Neuronal stem cell (in vitro differentiated cells): Measurements from ENCODE around the gene ERICH6.

ENCODE experiments used
- DNase-seq: peaks from one replicate; pipeline ENCODE4 v3.0.0-alpha.2; 2013; ENCODE audit warnings: low spot score
- H2AFZ ChIP-seq: one replicate; pipeline ENCODE4 v1.6.1; 2013; ENCODE audit warnings: mild to moderate bottlenecking, low read length, inconsistent platforms
- H2AK5ac ChIP-seq: 2 replicates; pipeline ENCODE4 v1.6.1; 2013; ENCODE audit warnings: low read depth, mild to moderate bottlenecking, inconsistent platforms, low read length, moderate library complexity, mixed read lengths
- H2BK120ac ChIP-seq: 2 replicates; pipeline ENCODE4 v1.6.1; 2013; ENCODE audit warnings: low read depth, mild to moderate bottlenecking, inconsistent platforms, low read length, moderate library complexity, mixed read lengths
- H2BK12ac ChIP-seq: one replicate; pipeline ENCODE4 v1.6.1; 2013; ENCODE audit warnings: low read length, inconsistent platforms
- H2BK15ac ChIP-seq: 2 replicates; pipeline ENCODE4 v1.6.1; 2013; ENCODE audit warnings: mild to moderate bottlenecking, low read length, inconsistent platforms, mixed read lengths
- H2BK5ac ChIP-seq: one replicate; pipeline ENCODE4 v1.6.1; 2013; ENCODE audit warnings: inconsistent platforms, mild to moderate bottlenecking, low read length, moderate library complexity
- H3K14ac ChIP-seq: one replicate; pipeline ENCODE4 v1.6.1; 2013; ENCODE audit warnings: low read length, inconsistent platforms
- H3K18ac ChIP-seq: 2 replicates; pipeline ENCODE4 v1.6.1; 2013; ENCODE audit warnings: low read length, inconsistent platforms
- H3K23ac ChIP-seq: 2 replicates; pipeline ENCODE4 v1.6.1; 2013; ENCODE audit warnings: low read depth, mild to moderate bottlenecking, mixed read lengths, low read length, inconsistent platforms; ENCODE audit not compliant: poor library complexity
- H3K27ac ChIP-seq: replicated peaks from 3 replicates; pipeline ENCODE4 v1.5.1; 2013; ENCODE audit warnings: low read length, inconsistent platforms
- H3K27me3 ChIP-seq, 3 experiments: 2 replicates each; pipeline ENCODE4 v1.6.1; 2013; ENCODE audit warnings: low read length in 3 of 3, mild to moderate bottlenecking in 2 of 3, inconsistent platforms in 1 of 3, low read depth in 1 of 3, mixed read lengths in 1 of 3, moderate library complexity in 1 of 3; ENCODE audit not compliant: control insufficient read depth in 3 of 3, insufficient read depth in 3 of 3
- H3K36me3 ChIP-seq, 2 donors: replicated peaks in 1 of 2; 2 replicates each; pipeline ENCODE4 v1.6.1; 2013; ENCODE audit warnings: low read length in 2 of 2; ENCODE audit not compliant: control insufficient read depth in 2 of 2, insufficient read depth in 2 of 2
- H3K4ac ChIP-seq: 2 replicates; pipeline ENCODE4 v1.6.1; 2013; ENCODE audit warnings: inconsistent platforms, mild to moderate bottlenecking, low read length, moderate library complexity
- H3K4me1 ChIP-seq, 2 donors: 1 replicate in 1 of 2; 2 replicates in 1 of 2; pipeline ENCODE4 v1.6.1; 2013; ENCODE audit warnings: low read length in 2 of 2, low read depth in 1 of 2; ENCODE audit not compliant: control insufficient read depth in 2 of 2, insufficient read depth in 1 of 2
- H3K4me2 ChIP-seq: one replicate; pipeline ENCODE4 v1.6.1; 2013; ENCODE audit warnings: mild to moderate bottlenecking, low read length, inconsistent platforms; ENCODE audit not compliant: insufficient read depth, poor library complexity, severe bottlenecking
- H3K4me3 ChIP-seq, 2 donors: 2 replicates each; pipeline ENCODE4 v1.5.1; 2013; ENCODE audit warnings: low read length in 2 of 2, mild to moderate bottlenecking in 2 of 2, inconsistent platforms in 1 of 2, moderate library complexity in 1 of 2
- H3K79me1 ChIP-seq: one replicate; pipeline ENCODE4 v1.6.1; 2013; ENCODE audit warnings: low read depth, mild to moderate bottlenecking, inconsistent platforms, low read length, moderate library complexity
- H3K9ac ChIP-seq: one replicate; pipeline ENCODE4 v1.6.1; 2013; ENCODE audit warnings: mild to moderate bottlenecking, low read depth, low read length, inconsistent platforms; ENCODE audit not compliant: poor library complexity
- H3K9me3 ChIP-seq, 2 donors: replicated peaks in 1 of 2; 2 replicates each; pipeline versions ENCODE3 to v1.6.1; 2013; ENCODE audit warnings: low read length in 2 of 2, mild to moderate bottlenecking in 2 of 2, inconsistent platforms in 1 of 2, low read depth in 1 of 2, mixed read lengths in 1 of 2, moderate library complexity in 1 of 2; ENCODE audit not compliant: control insufficient read depth in 2 of 2, insufficient read depth in 1 of 2
- H4K8ac ChIP-seq: one replicate; pipeline ENCODE4 v1.6.1; 2013; ENCODE audit warnings: low read depth, mild to moderate bottlenecking, inconsistent platforms, low read length, moderate library complexity
- H4K91ac ChIP-seq: one replicate; pipeline ENCODE4 v1.6.1; 2013; ENCODE audit warnings: low read length, low read depth, mild to moderate bottlenecking, inconsistent platforms; ENCODE audit not compliant: poor library complexity
- WGBS, 2 donors: extraction: QIAGEN DNeasy Blood & Tissue Kit; methylation state at CpG; one replicate each; pipeline ENCODE4 v1.1.7; 2013; ENCODE audit warnings: missing lambda C conversion rate in 2 of 2, mixed read lengths in 1 of 2; ENCODE audit not compliant: insufficient read length in 2 of 2, insufficient replicate concordance in 1 of 2; ENCODE audit errors: extremely low coverage in 2 of 2; 5-methylcytosine and 5-hydroxymethylcytosine counted together

The ERICH6 gene

GRCh38 chr3:150610785-150611184 is 92.9 kb downstream of the ERICH6 start:
- H3K4me1 ChIP-seq, result peaks cover 4 to 8% of the 10 kb centered on the region in 2 donors
- H4K91ac ChIP-seq, result no peak overlapping the region
- no peak overlapping the region for H3K14ac ChIP-seq
- H3K23ac ChIP-seq, result no peak overlapping the region
- H3K4ac ChIP-seq, result no peak overlapping the region
- no peak overlapping the region for H2AK5ac ChIP-seq
- H2AFZ ChIP-seq, result no peak overlapping the region
- no CpG with 5 or more reads among the region's 1 CpG for WGBS, 2 donors
- H3K18ac ChIP-seq, result no peak overlapping the region
- H3K27me3 ChIP-seq, result no peaks in the 10 kb centered on the region
- no peak overlapping the region for H2BK15ac ChIP-seq
- H3K4me3 ChIP-seq, result no peak overlapping the region
- no peak overlapping the region for H2BK12ac ChIP-seq
- H2BK120ac ChIP-seq, result no peak overlapping the region
- H3K27ac ChIP-seq, result no peak overlapping the region
- H4K8ac ChIP-seq, result no peak overlapping the region
- no peak for DNase-seq
- H3K9ac ChIP-seq, result no peak overlapping the region
- H3K36me3 ChIP-seq, result peaks cover 6 to 60% of the 10 kb centered on the region in 2 donors
- no peak overlapping the region for H3K4me2 ChIP-seq
- H2BK5ac ChIP-seq, result no peak overlapping the region
- H3K9me3 ChIP-seq, result peaks cover 2 to 6% of the 10 kb centered on the region in 2 donors
- peaks cover 3% of the 10 kb centered on the region for H3K79me1 ChIP-seq

DNA sequence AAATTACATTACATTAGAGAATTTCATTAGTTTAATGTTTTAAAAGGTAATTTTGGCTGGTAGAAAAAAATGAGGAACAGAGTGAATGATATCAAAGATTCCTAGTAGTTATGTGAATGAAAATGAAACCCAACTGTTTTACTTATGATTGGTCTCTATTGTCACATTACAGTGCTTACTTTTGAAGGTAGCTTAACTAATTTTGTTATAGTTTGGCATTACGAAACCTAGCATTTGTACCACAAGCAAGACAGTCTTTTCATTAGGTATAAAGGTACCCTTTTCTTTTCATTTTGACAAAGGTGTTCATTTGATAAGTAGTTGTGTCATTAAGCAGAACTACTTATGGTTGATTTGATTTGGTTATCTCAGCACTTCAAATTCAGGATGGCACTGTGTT is 93.7 kb downstream of the ERICH6 start:
- no peak overlapping the region for H3K27ac ChIP-seq
- peaks cover 4 to 8% of the 10 kb centered on the region in 2 donors for H3K4me1 ChIP-seq
- H2BK12ac ChIP-seq, result no peak overlapping the region
- H3K36me3 ChIP-seq, result peaks cover 6 to 63% of the 10 kb centered on the region in 2 donors
- no peak overlapping the region for H2AK5ac ChIP-seq
- no peak overlapping the region for H3K9ac ChIP-seq
- peaks cover 3% of the 10 kb centered on the region for H3K79me1 ChIP-seq
- H3K18ac ChIP-seq, result no peak overlapping the region
- H2BK5ac ChIP-seq, result no peak overlapping the region
- H2BK120ac ChIP-seq, result no peak overlapping the region
- peaks cover 2 to 6% of the 10 kb centered on the region in 2 donors for H3K9me3 ChIP-seq
- WGBS, 2 donors, result no CpG with 5 or more reads among the region's 1 CpG
- H4K91ac ChIP-seq, result no peak overlapping the region
- no peaks in the 10 kb centered on the region for H3K27me3 ChIP-seq
- no peak overlapping the region for H2BK15ac ChIP-seq
- H2AFZ ChIP-seq, result no peak overlapping the region
- H3K4ac ChIP-seq, result no peak overlapping the region
- no peak overlapping the region for H3K4me2 ChIP-seq
- H3K14ac ChIP-seq, result no peak overlapping the region
- H3K23ac ChIP-seq, result no peak overlapping the region
- no peak overlapping the region for H4K8ac ChIP-seq
- no peak for DNase-seq
- no peak overlapping the region for H3K4me3 ChIP-seq
